Hepatocyte (in vitro differentiated cells): ENCODE data around the gene KCNH6.

Experiments
- CTCF ChIP-seq: fragments of 200-600 bp; sonication (generic); IDR thresholded peaks from 2 replicates; pipeline ENCODE4 v1.5.1; 2016; ENCODE audit warnings: antibody characterized with exemption, mild to moderate bottlenecking; ENCODE audit not compliant: poor library complexity
- EZH2 ChIP-seq: fragments of 200-600 bp; sonication (generic); IDR thresholded peaks from 2 replicates; pipeline ENCODE4 v1.6.1; 2016; ENCODE audit warnings: antibody characterized with exemption, mild to moderate bottlenecking, borderline replicate concordance

GRCh38 chr17:63517825-63518534 is 5.2 kb upstream of the KCNH6 start:
- TF ChIP-seq CTCF (no peak), EZH2 (no peak)
